Measurements from ENCODE around the gene ANKS6. TPM values are rescaled to one million over a fixed set of nuclear protein-coding genes. Genes with fewer than 3 reads are reported as not detected.

Gene ANKS6
- total and polyA plus RNA-seq, 2 experiments from 2014 or later: 36.9 to 59.0 TPM

GRCh38 chr9:98714833-98715232 is 81.5 kb downstream of the ANKS6 start:
- no peak overlapping the region for H3K4me3 ChIP-seq
- no peak overlapping the region for H2AFZ ChIP-seq
- H3K9me3 Mint-ChIP-seq: no peaks in the 10 kb centered on the region
- H3K4me1 Mint-ChIP-seq: peaks cover under 1% of the 10 kb centered on the region; the same call in 2 of the 3 replicates
- H4K20me1 ChIP-seq (replicated peaks; ENCODE audit: insufficient read depth): no peaks in the 10 kb centered on the region; the same call in 1 of the 2 replicates
- H3K36me3 Mint-ChIP-seq (ENCODE audit: low read depth): no peaks in the 10 kb centered on the region
- no peaks in the 10 kb centered on the region for H3K9me2 ChIP-seq (ENCODE audit: insufficient read depth)
- no peaks in the 10 kb centered on the region for H3K79me2 ChIP-seq (replicated peaks; ENCODE audit: insufficient read depth)
- peaks cover 20% of the 10 kb centered on the region for H3K27me3 Mint-ChIP-seq (ENCODE audit: insufficient read depth, low read depth, poor library complexity)
- no peak overlapping the region for H3K4me3 Mint-ChIP-seq
- H3K27me3 ChIP-seq (ENCODE audit: insufficient read depth): peaks cover 23% of the 10 kb centered on the region
- no peak overlapping the region for H3K27ac Mint-ChIP-seq
- H3K4me1 ChIP-seq (ENCODE audit: insufficient read depth): no peaks in the 10 kb centered on the region
- no peak overlapping the region for H3K4me2 ChIP-seq
- no peak overlapping the region for H3K27ac ChIP-seq (ENCODE audit: low read depth)
- no peak for TF ChIP-seq POLR2AphosphoS5 (IDR thresholded peaks at IDR 0.05; ENCODE audit: low read depth)
- TF ChIP-seq, protein P1, sequence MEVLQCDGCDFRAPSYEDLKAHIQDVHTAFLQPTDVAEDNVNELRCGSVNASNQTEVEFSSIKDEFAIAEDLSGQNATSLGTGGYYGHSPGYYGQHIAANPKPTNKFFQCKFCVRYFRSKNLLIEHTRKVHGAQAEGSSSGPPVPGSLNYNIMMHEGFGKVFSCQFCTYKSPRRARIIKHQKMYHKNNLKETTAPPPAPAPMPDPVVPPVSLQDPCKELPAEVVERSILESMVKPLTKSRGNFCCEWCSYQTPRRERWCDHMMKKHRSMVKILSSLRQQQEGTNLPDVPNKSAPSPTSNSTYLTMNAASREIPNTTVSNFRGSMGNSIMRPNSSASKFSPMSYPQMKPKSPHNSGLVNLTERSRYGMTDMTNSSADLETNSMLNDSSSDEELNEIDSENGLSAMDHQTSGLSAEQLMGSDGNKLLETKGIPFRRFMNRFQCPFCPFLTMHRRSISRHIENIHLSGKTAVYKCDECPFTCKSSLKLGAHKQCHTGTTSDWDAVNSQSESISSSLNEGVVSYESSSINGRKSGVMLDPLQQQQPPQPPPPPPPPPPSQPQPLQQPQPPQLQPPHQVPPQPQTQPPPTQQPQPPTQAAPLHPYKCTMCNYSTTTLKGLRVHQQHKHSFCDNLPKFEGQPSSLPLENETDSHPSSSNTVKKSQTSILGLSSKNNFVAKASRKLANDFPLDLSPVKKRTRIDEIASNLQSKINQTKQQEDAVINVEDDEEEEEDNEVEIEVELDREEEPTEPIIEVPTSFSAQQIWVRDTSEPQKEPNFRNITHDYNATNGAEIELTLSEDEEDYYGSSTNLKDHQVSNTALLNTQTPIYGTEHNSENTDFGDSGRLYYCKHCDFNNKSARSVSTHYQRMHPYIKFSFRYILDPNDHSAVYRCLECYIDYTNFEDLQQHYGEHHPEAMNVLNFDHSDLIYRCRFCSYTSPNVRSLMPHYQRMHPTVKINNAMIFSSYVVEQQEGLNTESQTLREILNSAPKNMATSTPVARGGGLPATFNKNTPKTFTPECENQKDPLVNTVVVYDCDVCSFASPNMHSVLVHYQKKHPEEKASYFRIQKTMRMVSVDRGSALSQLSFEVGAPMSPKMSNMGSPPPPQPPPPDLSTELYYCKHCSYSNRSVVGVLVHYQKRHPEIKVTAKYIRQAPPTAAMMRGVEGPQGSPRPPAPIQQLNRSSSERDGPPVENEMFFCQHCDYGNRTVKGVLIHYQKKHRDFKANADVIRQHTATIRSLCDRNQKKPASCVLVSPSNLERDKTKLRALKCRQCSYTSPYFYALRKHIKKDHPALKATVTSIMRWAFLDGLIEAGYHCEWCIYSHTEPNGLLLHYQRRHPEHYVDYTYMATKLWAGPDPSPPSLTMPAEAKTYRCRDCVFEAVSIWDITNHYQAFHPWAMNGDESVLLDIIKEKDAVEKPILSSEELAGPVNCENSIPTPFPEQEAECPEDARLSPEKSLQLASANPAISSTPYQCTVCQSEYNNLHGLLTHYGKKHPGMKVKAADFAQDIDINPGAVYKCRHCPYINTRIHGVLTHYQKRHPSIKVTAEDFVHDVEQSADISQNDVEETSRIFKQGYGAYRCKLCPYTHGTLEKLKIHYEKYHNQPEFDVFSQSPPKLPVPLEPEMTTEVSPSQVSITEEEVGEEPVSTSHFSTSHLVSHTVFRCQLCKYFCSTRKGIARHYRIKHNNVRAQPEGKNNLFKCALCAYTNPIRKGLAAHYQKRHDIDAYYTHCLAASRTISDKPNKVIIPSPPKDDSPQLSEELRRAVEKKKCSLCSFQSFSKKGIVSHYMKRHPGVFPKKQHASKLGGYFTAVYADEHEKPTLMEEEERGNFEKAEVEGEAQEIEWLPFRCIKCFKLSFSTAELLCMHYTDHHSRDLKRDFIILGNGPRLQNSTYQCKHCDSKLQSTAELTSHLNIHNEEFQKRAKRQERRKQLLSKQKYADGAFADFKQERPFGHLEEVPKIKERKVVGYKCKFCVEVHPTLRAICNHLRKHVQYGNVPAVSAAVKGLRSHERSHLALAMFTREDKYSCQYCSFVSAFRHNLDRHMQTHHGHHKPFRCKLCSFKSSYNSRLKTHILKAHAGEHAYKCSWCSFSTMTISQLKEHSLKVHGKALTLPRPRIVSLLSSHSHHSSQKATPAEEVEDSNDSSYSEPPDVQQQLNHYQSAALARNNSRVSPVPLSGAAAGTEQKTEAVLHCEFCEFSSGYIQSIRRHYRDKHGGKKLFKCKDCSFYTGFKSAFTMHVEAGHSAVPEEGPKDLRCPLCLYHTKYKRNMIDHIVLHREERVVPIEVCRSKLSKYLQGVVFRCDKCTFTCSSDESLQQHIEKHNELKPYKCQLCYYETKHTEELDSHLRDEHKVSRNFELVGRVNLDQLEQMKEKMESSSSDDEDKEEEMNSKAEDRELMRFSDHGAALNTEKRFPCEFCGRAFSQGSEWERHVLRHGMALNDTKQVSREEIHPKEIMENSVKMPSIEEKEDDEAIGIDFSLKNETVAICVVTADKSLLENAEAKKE (CRISPR knock-in tag; IDR thresholded peaks at IDR 0.05): no peak
- TF ChIP-seq, protein P2, sequence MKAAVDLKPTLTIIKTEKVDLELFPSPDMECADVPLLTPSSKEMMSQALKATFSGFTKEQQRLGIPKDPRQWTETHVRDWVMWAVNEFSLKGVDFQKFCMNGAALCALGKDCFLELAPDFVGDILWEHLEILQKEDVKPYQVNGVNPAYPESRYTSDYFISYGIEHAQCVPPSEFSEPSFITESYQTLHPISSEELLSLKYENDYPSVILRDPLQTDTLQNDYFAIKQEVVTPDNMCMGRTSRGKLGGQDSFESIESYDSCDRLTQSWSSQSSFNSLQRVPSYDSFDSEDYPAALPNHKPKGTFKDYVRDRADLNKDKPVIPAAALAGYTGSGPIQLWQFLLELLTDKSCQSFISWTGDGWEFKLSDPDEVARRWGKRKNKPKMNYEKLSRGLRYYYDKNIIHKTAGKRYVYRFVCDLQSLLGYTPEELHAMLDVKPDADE (IDR thresholded peaks at IDR 0.05): no peak
- TF ChIP-seq NANOG (IDR thresholded peaks at IDR 0.05; ENCODE audit: borderline replicate concordance): no peak
- no peak for TF ChIP-seq STAT1 (IDR thresholded peaks at IDR 0.05; ENCODE audit: unreplicated experiment)
- TF ChIP-seq ZNF114 (CRISPR knock-in tag; IDR thresholded peaks at IDR 0.05): no peak
- TF ChIP-seq REST (IDR thresholded peaks at IDR 0.05; ENCODE audit: unreplicated experiment): no peak
- no peak for TF ChIP-seq EZH2 (IDR thresholded peaks at IDR 0.05; ENCODE audit: low read depth, unreplicated experiment)
- H3K36me3 ChIP-seq (ENCODE audit: insufficient read depth): no peaks in the 10 kb centered on the region
- ATAC-seq: no peak
- no peaks in the 10 kb centered on the region for H3F3A ChIP-seq (replicated peaks; ENCODE audit: low read depth)
- DNase-seq (ENCODE audit: low spot score): no peak
